ENCODE measurements around the gene PSME4. TPM values are rescaled to one million over a fixed set of nuclear protein-coding genes. Genes with fewer than 3 reads are reported as not detected.

Gene PSME4
- total and polyA plus RNA-seq, 2 of the 13 experiments (the other 11 are each of a cell fraction or from before 2014, with no cell fraction given), result 52.1 to 77.8 TPM

- TF ChIP-seq PRPF4 (IDR thresholded peaks at IDR 0.05; ENCODE audit: low read depth, low read length, poor library complexity, severe bottlenecking) (no peak), TERF1 (CRISPR knock-in tag; IDR thresholded peaks at IDR 0.05) (no peak), RBM22 (optimal IDR thresholded peaks at IDR 0.05; ENCODE audit: low read length) (no peak), ZNF609 (CRISPR knock-in tag; IDR thresholded peaks at IDR 0.05; ENCODE audit: borderline replicate concordance) (no peak), CEBPZ (IDR thresholded peaks at IDR 0.05; ENCODE audit: low read length) (no peak), HINFP (CRISPR knock-in tag; IDR thresholded peaks at IDR 0.05; ENCODE audit: low read depth) (no peak), ATF3 (CRISPR knock-in tag; IDR thresholded peaks at IDR 0.05) (no peak)
Measured at GRCh38 chr2:53941749-53942148, 29.0 kb downstream of the PSME4 start (continued).

All from HepG2 (cell line).